Subcutaneous abdominal adipose tissue (tissue), 5 donors: Measurements from ENCODE around the gene MPO.

ENCODE experiments used
- H3K27ac ChIP-seq: one replicate; pipeline ENCODE4 v1.7.0; 2013; ENCODE audit warnings: low read depth, mild to moderate bottlenecking, inconsistent platforms, low read length, moderate library complexity
- H3K27me3 ChIP-seq, 5 donors: one replicate each; pipeline ENCODE4 v1.7.0; 2013; ENCODE audit warnings: low read length in 5 of 5, inconsistent platforms in 1 of 5; ENCODE audit not compliant: control insufficient read depth in 5 of 5, insufficient read depth in 4 of 5
- H3K36me3 ChIP-seq, 5 donors: one replicate each; pipeline ENCODE4 v1.7.0; 2013; ENCODE audit warnings: low read length in 5 of 5; ENCODE audit not compliant: control insufficient read depth in 5 of 5, insufficient read depth in 5 of 5
- H3K4me1 ChIP-seq, 5 donors: one replicate each; pipeline ENCODE4 v1.7.0; 2013; ENCODE audit warnings: low read length in 5 of 5, mild to moderate bottlenecking in 3 of 5, moderate library complexity in 1 of 5; ENCODE audit not compliant: control insufficient read depth in 5 of 5, insufficient read depth in 5 of 5
- H3K4me3 ChIP-seq, 5 donors: one replicate each; pipeline ENCODE4 v1.7.0; 2013; ENCODE audit warnings: low read length in 5 of 5, low read depth in 1 of 5
- H3K9ac ChIP-seq, 5 donors: one replicate each; pipeline ENCODE4 v1.7.0; 2013; ENCODE audit warnings: low read length in 5 of 5, mild to moderate bottlenecking in 4 of 5, moderate library complexity in 3 of 5
- H3K9me3 ChIP-seq, 5 donors: one replicate each; pipeline ENCODE4 v1.7.0; 2013; ENCODE audit warnings: low read length in 5 of 5; ENCODE audit not compliant: control insufficient read depth in 5 of 5
- donor health status: healthy.
- donor health status: healthy.
- donor health status: healthy.
- donor health status: healthy.
- donor health status: healthy.

Gene MPO

DNA sequence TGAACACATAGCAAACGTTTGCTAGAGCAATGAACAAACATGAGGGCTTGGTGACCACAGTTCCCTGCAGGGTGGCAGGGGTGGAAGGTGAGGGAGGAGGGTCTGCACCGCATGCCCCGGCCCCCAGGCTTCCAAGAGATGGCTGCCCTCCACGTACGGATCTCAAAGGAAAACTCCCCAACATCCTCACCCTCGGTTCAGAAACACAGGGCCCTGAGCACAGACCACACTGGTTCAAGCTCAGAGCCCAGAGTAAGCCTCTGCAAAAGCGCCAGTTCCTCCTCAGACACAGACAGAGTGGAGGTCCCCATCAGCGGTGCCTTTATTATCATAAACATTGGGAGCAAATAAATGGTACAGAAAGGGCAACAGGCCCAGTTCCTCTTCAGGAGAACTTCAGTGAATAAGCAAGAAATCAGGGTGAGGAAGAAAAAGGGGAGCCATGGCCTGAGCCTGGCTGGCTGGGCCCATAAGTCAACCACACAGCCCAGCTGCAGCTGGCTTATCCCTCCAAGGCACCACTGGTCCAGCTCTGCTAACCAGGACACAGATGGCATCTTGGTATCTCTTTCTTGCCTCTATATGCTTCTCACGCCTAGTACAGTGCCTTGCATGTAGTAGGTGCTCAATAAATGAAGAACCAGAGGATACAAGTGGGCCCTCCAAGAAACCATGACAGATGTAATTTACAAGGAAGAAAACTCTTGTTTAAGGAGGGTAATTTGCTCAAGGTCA, 11.0 kb downstream of the MPO start:
- H3K36me3 ChIP-seq = no peaks in the 10 kb centered on the region
- H3K4me3 ChIP-seq = no peak overlapping the region
- H3K9me3 ChIP-seq = no peaks in the 10 kb centered on the region
- H3K27me3 ChIP-seq = peaks cover 0 to 25% (median 14%) of the 10 kb centered on the region in 5 donors
- H3K27ac ChIP-seq = no peak overlapping the region
- no peaks in the 10 kb centered on the region for H3K4me1 ChIP-seq
- no peak overlapping the region for H3K9ac ChIP-seq

GRCh38 chr17:58268774-58269556, 11.8 kb downstream of the MPO start:
- Histone ChIP-seq H3K27me3 (peaks cover 0 to 26% (median 17%) of the 10 kb centered on the region in 5 donors), H3K4me3 (no peak overlapping the region), H3K9ac (no peak overlapping the region), H3K27ac (no peak overlapping the region), H3K9me3 (no peaks in the 10 kb centered on the region), H3K36me3 (no peaks in the 10 kb centered on the region), H3K4me1 (no peaks in the 10 kb centered on the region)

- Histone ChIP-seq H3K4me1 (no peaks in the 10 kb centered on the region), H3K4me3 (no peak overlapping the region), H3K9ac (no peak overlapping the region), H3K27ac (no peak overlapping the region), H3K36me3 (no peaks in the 10 kb centered on the region), H3K9me3 (no peaks in the 10 kb centered on the region), H3K27me3 (peaks cover 0 to 31% (median 21%) of the 10 kb centered on the region in 5 donors)
Observed at GRCh38 chr17:58268326-58268725, 12.4 kb downstream of the MPO start.

GRCh38 chr17:58267347-58268324, 13.1 kb downstream of the MPO start:
- H3K27me3 ChIP-seq = peaks cover 0 to 29% (median 18%) of the 10 kb centered on the region in 5 donors
- H3K9me3 ChIP-seq = no peaks in the 10 kb centered on the region
- H3K36me3 ChIP-seq = no peaks in the 10 kb centered on the region
- H3K9ac ChIP-seq = no peak overlapping the region
- H3K4me3 ChIP-seq = no peak overlapping the region
- no peak overlapping the region for H3K27ac ChIP-seq
- H3K4me1 ChIP-seq = no peaks in the 10 kb centered on the region

DNA sequence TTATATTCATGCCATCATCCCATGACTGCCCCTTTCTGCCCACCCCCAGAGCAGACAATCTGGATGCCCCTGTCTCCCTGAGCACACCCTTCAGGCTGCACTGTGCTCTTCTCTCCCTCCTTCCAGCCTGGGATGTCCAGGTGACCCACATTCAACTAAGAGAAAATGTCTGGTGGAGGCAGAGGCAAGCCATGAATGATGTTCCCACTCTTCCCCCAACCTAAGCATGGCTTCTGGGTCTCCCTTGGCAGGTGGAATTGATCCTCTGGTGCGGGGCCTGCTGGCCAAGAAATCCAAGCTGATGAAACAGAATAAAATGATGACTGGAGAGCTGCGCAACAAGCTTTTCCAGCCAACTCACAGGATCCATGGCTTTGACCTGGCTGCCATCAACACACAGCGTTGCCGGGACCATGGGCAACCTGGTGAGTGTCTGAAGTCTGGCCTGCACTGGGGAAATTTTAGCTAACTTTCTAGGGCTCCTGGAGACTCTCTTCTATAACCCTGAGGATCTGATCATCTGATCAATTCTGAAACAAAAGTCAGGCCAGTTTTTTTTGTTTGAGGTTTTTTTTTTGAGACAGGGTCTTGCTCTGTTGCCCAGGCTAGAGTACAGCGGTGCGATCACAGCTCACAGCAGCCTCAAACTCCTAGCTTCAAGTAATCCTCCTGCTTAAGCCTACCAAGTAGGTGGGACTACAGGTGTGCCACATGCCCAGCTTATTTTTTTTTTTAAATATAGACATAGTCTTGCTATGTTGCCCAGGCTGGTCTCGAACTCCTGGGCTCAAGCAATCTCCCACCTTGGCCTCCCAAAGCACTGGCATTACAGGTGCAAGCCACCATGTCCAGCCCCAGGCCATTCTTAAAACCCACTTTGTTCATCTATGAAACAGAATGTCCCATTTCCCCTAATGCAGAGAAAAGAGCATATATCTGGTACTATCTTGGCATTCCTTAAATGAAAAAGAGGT, 14.5 kb downstream of the MPO start:
- H3K4me1 ChIP-seq = no peaks in the 10 kb centered on the region
- H3K9ac ChIP-seq = no peak overlapping the region
- no peaks in the 10 kb centered on the region for H3K9me3 ChIP-seq
- H3K27me3 ChIP-seq = peaks cover 0 to 27% (median 18%) of the 10 kb centered on the region in 5 donors
- no peak overlapping the region for H3K27ac ChIP-seq
- no peaks in the 10 kb centered on the region for H3K36me3 ChIP-seq
- H3K4me3 ChIP-seq = no peak overlapping the region

DNA sequence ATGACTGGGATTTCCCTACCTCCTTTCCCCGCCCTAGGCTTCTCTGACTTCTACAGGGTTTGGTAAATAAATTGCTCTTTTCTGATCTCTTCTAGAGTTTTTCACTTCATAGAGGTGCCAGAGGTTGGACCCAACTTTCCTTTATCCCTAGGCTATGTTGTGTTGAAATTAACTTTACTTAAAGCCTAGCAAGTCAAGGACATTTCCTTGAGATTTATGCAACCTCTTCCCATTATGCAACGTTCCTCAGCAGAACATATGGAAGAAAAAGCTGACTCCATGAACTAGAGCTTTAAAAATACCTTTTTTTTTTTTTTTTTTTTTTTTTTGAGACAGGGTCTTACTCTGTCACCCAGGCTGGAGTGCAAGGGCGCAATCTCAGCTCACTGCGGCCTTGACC, 15.5 kb downstream of the MPO start:
- Histone ChIP-seq H3K9me3 (no peaks in the 10 kb centered on the region), H3K9ac (no peak overlapping the region), H3K4me3 (no peak overlapping the region), H3K36me3 (no peaks in the 10 kb centered on the region), H3K27me3 (peaks cover under 1 to 27% (median 18%) of the 10 kb centered on the region in 5 donors), H3K4me1 (no peaks in the 10 kb centered on the region), H3K27ac (no peak overlapping the region)

DNA sequence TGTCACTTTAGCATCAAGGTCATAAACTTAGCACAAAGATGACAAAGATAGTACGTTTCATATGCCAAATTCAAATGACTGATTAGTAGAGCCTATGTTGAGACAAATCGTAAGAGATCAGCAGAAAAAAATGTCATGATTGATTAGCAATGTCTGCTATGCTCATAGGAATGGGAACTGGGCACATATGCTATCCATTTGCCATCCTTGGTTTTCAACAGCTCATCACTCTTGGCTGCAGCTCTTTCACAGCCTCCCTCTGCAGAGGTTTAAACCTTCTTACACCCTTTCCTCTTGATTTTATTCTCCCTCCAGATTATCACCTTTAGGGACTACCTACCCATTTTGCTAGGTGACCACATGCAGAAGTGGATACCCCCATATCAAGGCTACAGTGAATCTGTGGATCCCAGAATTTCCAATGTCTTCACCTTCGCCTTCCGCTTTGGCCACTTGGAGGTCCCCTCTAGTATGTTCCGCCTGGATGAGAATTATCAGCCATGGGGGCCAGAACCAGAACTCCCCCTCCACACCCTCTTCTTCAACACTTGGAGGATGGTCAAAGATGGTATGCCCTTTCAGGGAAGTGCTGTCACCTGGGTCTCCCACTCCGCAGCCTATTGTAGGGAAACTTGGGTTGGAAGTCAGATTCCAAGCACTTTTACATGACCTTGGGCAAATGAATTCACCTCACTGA, 16.2 kb downstream of the MPO start:
- Histone ChIP-seq H3K36me3 (no peaks in the 10 kb centered on the region), H3K27ac (no peak overlapping the region), H3K4me3 (no peak overlapping the region), H3K9me3 (no peaks in the 10 kb centered on the region), H3K4me1 (no peaks in the 10 kb centered on the region), H3K27me3 (peaks cover 4 to 27% (median 18%) of the 10 kb centered on the region in 5 donors), H3K9ac (no peak overlapping the region)

DNA sequence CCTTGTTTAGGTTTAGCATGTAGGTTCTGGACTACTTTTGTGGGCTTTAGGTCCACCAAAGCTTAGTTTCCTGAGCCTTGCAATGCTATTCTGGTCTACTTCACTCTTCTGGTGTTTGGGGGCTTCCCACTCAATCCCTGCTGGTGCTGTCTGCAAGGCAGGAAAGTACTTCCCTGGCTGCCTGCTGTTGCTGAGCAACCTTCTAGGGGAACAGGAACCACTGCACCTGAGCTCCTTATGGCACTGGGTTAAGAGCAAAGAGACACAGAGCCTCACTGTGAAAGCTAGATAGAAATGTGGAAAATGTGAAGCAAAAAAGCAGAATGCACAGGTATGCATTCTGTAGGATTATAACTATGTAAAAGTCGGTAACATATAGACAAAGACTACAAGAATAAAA, 17.0 kb downstream of the MPO start:
- no peaks in the 10 kb centered on the region for H3K36me3 ChIP-seq
- no peak overlapping the region for H3K27ac ChIP-seq
- peaks cover 4 to 24% (median 18%) of the 10 kb centered on the region in 5 donors for H3K27me3 ChIP-seq
- H3K9ac ChIP-seq = no peak overlapping the region
- no peaks in the 10 kb centered on the region for H3K4me1 ChIP-seq
- no peaks in the 10 kb centered on the region for H3K9me3 ChIP-seq
- no peak overlapping the region for H3K4me3 ChIP-seq
